HG02885 (cell line): Measurements from ENCODE around the gene RALB.
"Not testable (repeated sequence)": the region's sequence is repeated elsewhere in the genome, so short reads cannot be mapped to it uniquely, and the experiment has no call there.

Experiments used
- ATAC-seq: cut with Tn5 transposase; IDR thresholded peaks from one replicate; pipeline ENCODE4 v1.9.1; 2021; ENCODE audit warnings: mild to moderate bottlenecking; ENCODE audit not compliant: unreplicated experiment, poor library complexity

The RALB gene

GRCh38 chr2:120224735-120225548, 27.7 kb upstream of the RALB start:
- no peak for ATAC-seq

DNA sequence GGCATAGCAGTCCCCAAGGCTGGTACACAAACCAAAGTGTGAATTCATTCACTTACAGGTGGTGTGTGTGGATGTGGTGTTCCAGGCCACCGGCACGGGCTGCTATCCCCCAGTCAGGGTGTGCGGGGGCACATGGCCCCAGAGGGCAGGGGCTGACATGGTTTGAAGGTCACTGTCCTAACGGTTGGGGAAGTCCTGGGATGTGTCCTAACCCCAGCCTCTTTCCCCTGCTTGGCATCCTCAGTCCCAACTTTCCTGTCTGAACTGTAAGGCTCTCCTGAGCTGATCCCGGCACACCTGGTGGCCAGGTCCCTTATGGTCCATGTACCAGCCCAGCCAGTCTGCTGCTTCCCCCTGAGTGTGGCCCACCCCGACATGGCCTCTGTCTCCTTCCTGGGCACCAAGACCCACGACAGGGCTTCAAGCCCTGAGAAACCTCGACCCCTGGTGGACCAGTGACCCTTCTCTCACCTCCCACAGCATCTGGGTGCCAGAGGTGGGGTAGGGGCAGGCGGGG, 27.0 kb upstream of the RALB start:
- ATAC-seq, result no peak

DNA sequence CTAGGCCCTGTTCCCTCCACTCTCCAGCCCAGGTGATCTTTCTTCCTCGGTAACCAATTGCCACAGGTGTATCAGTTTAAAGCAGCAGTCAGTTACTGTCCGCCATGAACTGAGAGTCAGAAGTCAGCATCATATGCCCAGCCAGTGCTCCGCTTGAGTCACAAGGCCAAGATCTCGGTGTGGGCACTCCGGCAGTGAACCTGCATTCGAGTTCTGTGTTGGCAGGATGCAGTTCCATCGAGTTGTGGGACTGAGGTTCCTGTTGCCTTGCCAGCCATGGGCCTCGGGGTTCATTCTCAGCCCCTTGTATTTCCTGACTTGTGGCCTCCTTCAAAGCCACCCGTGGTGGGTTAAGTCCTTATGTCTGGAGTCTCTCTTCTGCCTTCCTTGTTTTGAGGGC, 26.3 kb upstream of the RALB start:
- ATAC-seq, result no peak

- ATAC-seq, result no peak
Measured at GRCh38 chr2:120227111-120227991, 25.3 kb upstream of the RALB start.

- no peak for ATAC-seq
Measured at GRCh38 chr2:120228503-120228902, 24.1 kb upstream of the RALB start.

DNA sequence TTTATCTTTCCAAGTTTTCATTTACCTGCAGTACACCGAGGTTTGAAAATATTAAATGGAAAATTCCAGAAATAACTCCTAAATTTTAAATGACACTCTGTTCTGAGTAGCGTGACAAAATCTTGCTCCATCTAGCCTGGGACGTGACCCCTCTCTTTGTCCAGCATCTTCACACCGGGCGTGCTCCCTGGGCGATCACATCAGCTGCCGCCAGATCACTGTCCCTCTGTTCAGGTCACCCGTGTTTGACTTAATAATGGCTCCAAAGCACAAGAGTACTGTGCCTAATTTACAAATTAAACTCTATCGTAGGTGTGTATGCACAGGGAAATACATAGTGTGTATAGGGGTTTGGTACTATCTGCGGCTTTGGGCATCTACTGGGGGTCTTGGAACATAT, 23.3 kb upstream of the RALB start:
- no peak for ATAC-seq

DNA sequence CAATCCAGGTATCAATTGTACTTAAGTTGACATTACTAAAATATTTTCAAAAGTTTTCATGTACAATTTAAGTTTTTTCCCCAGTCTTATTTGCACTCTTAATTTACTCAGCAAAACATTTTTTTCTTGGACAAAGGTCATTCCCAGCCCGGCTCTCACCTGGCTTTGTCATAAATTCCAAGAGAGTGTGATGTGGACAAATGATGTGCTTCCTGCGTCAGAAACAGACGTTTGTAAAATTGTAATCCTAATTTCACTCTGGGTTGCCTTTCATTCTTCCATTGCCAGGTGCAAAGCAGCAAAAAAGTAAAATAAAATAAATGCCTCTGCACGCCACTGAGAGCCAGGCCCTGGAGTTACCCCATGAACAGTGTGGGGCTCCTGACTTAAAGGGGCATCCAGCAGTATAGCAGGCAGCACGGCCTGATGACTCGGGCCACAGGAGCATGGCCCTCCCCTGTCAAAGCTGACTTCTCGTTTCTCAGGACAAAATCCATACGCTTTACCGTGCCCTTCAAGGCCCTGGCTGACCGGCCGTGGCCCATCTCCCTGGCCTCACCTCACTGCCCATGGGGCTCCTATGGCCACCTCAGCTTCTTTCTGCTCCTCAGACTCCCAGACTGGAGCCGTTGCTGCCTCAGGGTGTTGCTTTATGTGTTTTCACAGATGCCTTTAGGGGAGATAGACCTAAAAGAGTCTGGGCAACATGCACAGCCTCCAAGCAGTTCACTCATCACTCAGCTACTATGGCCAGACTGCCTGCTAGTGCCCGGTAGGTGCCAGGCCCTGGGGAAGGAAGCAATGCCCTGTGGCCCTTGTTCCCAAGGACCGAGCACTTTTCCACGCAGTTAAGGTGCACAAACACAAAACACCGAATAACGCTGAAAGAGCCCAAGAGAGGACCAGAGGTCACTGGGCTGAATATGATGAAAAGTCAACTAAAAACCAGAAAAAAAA, 21.9 kb upstream of the RALB start:
- peak; percentile 40 for ATAC-seq

DNA sequence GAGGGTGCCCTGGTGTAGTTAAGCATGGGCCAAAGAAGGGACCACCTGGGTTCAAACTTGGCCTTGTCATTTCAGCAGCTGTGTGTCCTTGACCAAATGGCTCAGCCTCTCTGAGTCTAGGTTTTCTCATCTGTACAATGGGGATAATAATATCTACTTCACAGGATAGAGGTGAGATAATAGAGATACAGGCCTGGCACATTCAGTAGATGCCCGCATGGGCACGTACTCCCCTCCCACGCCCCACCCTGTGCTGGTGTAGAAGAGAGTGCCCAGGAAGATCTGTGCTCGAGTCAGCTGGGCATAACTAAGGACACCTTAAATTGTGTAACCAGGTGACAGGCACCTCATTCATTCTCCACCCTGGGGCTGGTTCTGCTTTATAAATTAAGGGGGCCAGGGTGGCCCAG, 21.1 kb upstream of the RALB start:
- ATAC-seq, result peak; percentile 1

GRCh38 chr2:120231974-120232635, 20.5 kb upstream of the RALB start:
- ATAC-seq, result peak; percentile 86

DNA sequence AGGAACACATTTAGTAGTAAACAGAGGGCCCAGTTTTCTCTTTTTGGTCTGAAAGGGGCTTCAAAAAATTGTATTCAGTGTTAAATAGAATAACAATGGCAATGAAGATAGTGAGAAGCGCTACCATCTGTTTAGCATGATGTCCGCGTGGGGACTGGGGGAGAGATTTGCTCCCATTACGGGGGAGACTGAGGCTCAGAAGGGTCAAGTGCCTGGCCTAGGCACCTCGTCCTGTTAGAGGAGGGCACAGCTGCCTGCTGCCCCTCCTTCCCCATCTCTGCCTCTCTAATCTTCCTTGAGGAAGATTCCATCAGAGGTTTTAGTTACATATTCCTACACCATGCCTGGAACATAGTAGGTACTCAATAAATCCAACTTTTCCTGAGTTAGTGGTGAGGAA, 19.4 kb upstream of the RALB start:
- no peak for ATAC-seq

GRCh38 chr2:120235158-120235557, 17.5 kb upstream of the RALB start:
- not testable (repeated sequence) for ATAC-seq

GRCh38 chr2:120235681-120236080, 17.0 kb upstream of the RALB start:
- no peak for ATAC-seq

DNA sequence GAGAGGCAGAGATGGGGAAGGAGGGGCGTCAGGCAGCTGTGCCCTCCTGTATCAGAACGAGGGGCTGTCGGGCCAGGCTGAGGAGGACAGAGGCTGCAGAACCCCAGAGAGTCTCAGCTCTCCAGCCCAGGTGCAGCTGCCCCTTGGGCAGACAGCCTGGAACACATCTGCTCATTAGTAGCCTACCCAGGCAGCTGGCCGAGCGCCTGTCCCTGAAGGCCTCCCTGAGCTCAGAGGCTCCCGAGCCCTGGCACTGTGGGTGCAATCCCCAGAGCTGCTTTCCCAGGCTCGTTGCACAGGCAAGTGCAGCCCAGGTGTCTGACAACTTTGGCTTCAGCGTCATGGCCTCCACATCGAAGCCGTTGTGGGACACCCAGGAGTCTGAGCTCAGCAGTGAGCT, 16.3 kb upstream of the RALB start:
- no peak for ATAC-seq

- ATAC-seq, result no peak
Measured at GRCh38 chr2:120236791-120237190, 15.9 kb upstream of the RALB start.

GRCh38 chr2:120237491-120237902, 15.2 kb upstream of the RALB start:
- ATAC-seq, result no peak

DNA sequence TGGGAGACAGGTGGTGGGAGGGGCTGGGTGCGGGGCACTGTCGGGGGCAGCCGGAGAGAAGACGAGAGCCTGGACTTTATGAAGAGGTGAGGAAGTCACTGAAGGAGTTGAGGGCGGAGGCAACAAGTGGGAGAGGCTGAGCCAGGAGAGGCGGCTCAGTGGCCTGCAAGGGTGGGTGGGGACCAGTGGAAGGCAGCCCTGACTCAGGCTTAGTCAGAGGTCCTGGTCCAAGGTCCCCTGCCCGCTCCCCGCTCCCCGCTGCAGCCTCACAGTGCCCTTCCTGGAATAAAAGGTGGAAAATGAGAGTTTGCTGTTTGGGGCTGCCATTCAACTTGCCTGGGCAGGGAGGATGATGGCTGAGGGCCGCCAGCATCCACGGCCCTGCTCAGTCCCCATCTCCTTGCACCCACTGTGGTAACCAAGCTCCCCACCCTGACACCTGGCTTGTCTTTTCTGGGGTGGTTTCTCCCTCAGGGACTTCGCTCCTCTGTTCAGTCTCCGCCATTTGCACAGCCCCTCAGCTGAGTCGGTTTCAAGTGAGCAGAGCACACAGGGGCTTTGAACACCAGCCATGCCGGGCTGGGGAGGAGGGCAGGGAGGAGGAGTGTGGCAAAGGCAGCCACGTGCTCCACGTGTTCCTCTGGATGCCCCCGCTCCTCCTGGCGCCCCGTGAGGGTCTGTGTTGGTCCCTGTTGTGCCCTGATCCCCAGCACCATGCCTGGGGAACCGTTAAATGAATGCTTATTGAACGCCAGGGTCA, 13.7 kb upstream of the RALB start:
- ATAC-seq, result no peak

DNA sequence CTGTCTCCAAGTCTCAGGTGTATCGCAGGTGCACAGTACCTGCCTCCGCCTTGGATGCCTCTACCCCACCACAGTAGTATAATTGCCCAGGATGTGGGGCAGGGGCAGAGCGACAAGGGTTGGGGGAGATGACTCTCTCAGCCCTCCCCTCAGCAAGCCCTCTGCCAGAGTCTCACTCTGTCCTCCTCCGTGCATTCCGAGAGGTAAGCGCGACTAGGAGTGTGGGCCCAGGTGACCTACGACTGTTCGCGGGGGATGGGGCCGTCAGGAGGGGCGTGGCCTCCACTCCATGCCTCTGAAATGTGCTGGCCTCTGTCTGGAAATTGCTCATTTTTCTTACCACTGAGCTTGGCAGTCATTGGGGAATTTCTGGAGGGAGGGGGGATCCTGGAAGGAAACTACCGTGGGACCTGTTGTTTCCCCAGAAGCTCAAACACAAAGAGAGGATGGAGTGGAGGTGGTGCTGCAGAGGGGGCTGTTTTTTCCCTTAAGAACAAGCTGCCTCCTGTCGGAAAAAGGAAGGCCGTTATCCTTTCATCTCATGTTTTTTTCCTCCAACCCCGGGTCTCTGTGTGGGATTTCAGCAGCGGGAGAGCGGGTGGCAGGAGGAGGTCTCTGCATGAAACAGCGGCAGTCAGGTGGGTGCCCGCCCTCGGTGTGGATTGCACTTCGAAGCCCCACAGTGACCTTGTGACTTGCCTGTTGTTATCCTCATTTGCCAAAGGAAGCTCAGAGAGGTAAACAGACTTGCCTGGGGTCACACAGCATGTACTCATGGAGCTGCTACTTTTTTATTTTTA, 13.0 kb upstream of the RALB start:
- ATAC-seq, result no peak

- no peak for ATAC-seq
Measured at GRCh38 chr2:120240901-120241429, 11.7 kb upstream of the RALB start.
